ENCODE data around the gene DPF3. TPM values are rescaled to one million over a fixed set of nuclear protein-coding genes. Genes with fewer than 3 reads are reported as not detected.

Gene DPF3
- total RNA-seq, 3 donors from 2014 or later = 9.3 to 21.9 (median 10.9) TPM

- H3K36me3 ChIP-seq (ENCODE audit: low read depth) = no peaks in the 10 kb centered on the region
- ATAC-seq (no peak), DNase-seq (no peak)
- no peak for TF ChIP-seq CTCF (IDR thresholded peaks at IDR 0.05)
- no peaks in the 10 kb centered on the region for H3K4me1 ChIP-seq (ENCODE audit: low read depth)
- no peak overlapping the region for H3K4me3 ChIP-seq
- intact Hi-C loops (cut with DNase I, micrococcal nuclease) = no loop called here
- H3K9me3 ChIP-seq = no peaks in the 10 kb centered on the region
Observed at GRCh38 chr14:72616811-72617210, 277.1 kb downstream of the DPF3 start.

GRCh38 chr14:72616294-72616693 is 277.6 kb downstream of the DPF3 start:
- DNase-seq = no peak
- TF ChIP-seq CTCF (IDR thresholded peaks at IDR 0.05) = no peak
- Histone ChIP-seq H3K36me3 (ENCODE audit: low read depth) (no peaks in the 10 kb centered on the region), H3K4me3 (no peak overlapping the region), H3K4me1 (ENCODE audit: low read depth) (no peaks in the 10 kb centered on the region), H3K9me3 (no peaks in the 10 kb centered on the region)
- no peak for ATAC-seq
- intact Hi-C loops (cut with DNase I, micrococcal nuclease) = no loop called here

GRCh38 chr14:72615451-72616121 is 278.3 kb downstream of the DPF3 start:
- Histone ChIP-seq H3K9me3 (no peaks in the 10 kb centered on the region), H3K4me3 (no peak overlapping the region), H3K36me3 (ENCODE audit: low read depth) (no peaks in the 10 kb centered on the region), H3K4me1 (ENCODE audit: low read depth) (no peaks in the 10 kb centered on the region)
- DNase-seq = no peak
- intact Hi-C loops (cut with DNase I, micrococcal nuclease) = no loop called here
- no peak for ATAC-seq
- no peak for TF ChIP-seq CTCF (IDR thresholded peaks at IDR 0.05)

- DNase-seq (no peak), ATAC-seq (no peak)
- TF ChIP-seq CTCF (IDR thresholded peaks at IDR 0.05) = no peak
- Histone ChIP-seq H3K9me3 (no peaks in the 10 kb centered on the region), H3K4me1 (ENCODE audit: low read depth) (no peaks in the 10 kb centered on the region), H3K36me3 (ENCODE audit: low read depth) (no peaks in the 10 kb centered on the region), H3K4me3 (no peak overlapping the region)
- intact Hi-C loops (cut with DNase I, micrococcal nuclease) = no loop called here
Observed at GRCh38 chr14:72614891-72615415, 278.9 kb downstream of the DPF3 start.

GRCh38 chr14:72614365-72614764 is 279.5 kb downstream of the DPF3 start:
- ATAC-seq = no peak
- DNase-seq = no peak

More at GRCh38 chr14:72614365-72614764, 279.5 kb downstream of the DPF3 start:
- TF ChIP-seq CTCF (IDR thresholded peaks at IDR 0.05) = no peak
- H3K36me3 ChIP-seq (ENCODE audit: low read depth) = no peaks in the 10 kb centered on the region
- intact Hi-C loops (cut with DNase I, micrococcal nuclease) = no loop called here
- H3K4me3 ChIP-seq = no peak overlapping the region
- no peaks in the 10 kb centered on the region for H3K4me1 ChIP-seq (ENCODE audit: low read depth)
- H3K9me3 ChIP-seq = no peaks in the 10 kb centered on the region
